HG03460 (cell line): ENCODE measurements around the gene ATG14.
"Not testable (repeated sequence)": the region's sequence is repeated elsewhere in the genome, so short reads cannot be mapped to it uniquely, and the experiment has no call there.

Experiments used
- ATAC-seq: cut with Tn5 transposase; IDR thresholded peaks from one replicate; pipeline ENCODE4 v1.9.1; 2021; ENCODE audit not compliant: unreplicated experiment

Gene ATG14

DNA sequence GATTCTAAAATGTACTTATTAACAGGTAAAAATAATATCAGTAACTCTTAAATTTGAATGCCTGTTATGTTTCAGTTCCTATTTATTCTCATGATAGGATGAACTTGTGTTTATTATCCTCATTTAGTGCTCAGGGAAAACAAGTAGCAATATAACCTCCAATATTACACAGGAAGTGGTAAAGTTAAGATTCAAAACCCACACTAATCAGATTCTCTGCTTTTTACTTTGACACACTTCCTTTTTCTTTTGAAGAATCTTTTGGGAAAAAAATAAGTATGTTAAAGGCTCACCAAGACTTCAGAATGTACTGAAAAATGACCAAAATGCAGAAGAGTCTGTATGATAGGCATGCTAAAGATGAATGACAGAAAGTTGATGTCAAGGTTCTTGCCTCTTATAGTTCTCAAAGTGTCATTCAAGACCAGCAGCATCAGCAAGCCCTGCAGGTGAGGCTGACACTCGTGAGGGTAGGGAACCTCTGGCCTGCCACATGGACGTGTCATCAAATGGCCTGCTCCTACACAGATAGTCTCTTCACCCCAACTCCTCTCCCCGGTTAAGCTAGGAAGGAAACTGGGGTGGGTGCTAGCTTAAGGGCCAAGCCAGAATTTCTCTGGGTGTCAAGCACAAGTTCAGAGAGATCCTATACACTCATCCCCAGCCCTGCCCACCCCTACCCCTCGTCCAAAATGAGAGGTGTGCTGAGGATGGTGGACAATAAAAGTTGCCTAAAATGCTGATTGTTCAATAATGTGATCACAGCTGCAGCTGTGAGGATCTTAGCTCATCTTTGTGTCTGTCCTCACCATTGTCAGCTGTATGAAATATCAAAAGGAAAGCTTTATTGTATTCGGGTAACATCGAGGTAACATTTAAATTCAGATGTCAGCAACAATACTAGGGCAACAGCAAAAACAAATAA lies 22.5 kb upstream of the ATG14 start:
- no peak for ATAC-seq

DNA sequence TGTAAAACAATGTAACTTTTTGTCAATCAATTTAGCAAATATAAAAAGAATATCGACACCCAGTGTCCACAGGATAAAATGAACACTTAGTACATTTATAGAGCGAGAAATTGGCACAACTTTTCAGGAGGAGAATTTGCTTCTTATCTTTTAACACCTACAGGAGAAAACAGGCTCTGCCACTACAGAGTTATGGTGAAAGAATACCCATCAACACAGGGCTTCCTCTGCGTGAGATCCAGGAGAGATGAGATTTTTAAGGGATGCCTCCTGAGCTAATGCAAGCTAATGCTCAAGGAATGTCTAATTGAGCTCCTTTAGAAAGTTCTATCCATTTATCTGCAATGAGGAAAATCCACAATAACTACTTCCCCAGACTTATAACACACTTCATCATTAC lies 21.0 kb upstream of the ATG14 start:
- ATAC-seq = no peak

DNA sequence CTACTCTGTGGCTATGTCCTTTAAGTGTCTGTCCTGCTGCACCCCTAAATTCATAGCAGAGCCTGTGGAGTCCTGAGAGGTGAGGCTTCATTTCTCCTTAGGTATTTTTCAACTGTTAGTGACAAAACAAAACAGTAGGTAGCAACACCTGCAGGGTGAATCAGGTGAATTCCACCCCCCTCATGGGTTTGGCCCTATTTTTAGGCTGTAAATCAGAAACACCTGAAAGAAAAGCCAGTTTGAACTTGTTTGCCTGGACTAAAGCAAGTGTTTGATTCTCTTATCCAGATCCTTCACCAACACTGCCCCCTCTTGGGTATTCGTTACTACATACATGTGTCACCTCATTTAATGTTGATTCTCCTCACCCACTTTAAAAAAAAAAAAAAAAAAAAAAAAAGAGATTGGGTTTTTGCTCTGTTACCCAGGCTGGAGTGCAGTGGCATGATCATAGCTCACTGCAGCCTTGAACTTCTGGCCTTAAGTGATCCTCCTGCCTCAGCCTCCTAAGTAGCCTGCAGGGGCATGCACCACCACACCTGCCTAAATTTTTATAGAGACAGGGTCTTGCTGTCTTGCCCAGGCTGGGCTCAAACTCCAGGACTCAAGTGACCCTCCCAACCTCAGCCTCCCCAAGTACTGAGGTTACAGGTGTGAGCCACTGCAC lies 18.5 kb upstream of the ATG14 start:
- no peak for ATAC-seq

DNA sequence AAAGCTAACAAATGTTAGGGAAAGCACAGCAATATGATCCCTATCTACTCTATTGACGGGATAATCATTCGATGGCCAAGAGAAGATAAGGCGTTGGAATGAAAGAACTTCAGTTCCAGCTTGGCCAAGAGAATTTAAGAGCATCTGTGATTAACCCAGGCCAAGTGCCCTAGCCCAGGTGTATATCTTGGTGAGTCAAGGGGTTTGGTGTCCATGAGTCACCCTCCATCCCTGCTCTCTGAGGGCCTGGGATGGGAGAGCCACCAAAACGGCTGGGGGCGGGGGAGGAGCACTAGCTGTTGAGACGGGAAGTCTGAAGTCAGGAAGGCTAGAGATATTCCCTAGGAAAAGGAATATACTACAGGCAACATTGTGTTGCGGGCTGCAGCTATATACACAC lies 15.8 kb upstream of the ATG14 start:
- no peak for ATAC-seq

DNA sequence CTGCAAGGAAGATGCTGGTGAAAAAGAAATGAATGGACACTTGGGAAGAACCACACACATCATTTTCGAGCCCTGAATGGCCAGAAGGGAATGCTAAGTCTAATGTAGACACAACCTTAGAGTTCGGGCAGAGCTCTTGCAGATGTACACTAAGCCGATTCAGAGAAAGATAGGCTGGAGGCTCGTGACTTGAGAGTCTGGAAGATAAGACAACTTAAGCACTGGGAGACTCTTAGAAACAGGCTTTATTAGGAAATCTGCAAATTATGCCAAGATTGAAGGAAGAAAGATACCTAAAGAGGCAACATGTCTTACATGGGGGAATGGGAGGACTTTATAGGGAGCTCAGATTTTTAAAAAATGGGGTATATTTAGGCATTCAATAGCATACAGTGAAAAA lies 15.3 kb upstream of the ATG14 start:
- no peak for ATAC-seq

DNA sequence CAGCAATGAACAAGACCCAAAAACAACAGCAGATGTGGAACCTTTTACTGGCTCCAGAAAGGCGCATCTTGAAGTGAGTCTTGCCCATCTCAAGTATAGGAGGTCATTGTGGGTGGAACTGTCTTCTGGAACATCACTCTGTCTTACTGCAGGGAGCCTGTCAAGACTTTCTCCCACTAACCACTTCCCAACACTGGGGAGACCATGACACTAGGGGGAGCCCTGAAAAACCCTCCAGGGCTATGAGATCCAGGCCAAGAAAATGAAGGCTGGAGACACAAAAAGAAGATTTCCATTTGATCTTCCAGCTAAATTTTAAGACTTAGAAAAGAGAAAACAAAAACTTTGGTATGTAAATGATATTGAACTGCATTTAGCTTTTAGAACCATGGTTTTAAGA lies 13.5 kb upstream of the ATG14 start:
- ATAC-seq = no peak

DNA sequence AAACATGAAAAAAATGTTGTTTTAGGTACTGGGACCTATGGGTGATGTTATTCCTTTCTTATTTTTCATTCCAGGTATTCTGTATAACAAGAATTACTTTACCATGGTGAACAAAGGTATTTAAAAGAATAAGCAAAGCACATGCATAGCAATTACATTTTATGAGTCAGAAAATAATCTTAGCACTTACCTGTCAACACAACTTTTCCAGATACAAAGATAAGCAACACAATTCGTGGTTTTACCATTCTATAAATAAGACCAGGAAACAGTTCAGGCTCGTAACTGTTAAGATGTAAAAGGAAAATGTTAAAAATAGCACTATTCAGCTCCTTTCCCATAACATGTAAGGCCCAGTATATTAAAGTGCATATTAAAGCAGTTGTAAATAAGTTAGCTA lies 12.3 kb upstream of the ATG14 start:
- no peak for ATAC-seq

DNA sequence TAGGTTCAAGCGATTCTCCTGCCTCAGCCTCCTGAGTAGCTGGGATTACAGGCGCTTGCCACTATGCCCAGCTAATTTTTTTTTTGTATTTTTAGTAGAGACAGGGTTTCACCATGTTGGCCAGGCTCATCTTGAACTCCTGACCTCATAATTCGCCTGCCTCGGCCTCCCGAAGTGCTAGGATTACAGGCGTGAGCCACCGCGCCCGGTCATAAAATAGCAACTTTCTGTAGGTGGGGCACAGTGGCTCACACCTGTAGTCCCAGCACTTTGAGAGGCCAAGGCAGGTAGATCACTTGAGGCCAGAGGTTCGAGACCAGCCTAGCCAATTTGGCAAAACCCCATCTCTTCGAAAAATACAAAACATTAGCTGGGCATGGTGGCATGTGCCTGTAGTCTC lies 10.7 kb upstream of the ATG14 start:
- not testable (repeated sequence) for ATAC-seq

DNA sequence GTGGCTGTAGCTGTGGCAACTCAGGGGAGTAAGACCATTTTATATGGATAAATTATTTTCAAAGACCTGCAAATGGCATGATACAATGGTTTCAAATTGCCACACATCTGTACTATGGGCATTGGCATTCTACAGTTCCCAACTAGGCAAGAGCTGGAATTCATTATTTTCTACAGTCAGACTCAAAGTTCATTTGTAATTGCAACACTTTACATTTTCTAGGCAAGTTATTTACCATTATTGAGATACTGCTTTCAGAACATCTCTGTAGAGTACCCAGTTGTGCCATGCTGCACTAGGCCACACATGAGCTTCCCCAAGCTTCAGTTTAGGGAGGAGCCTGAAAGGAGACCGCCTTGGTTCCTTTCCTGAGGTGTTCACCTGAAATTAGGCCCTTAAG lies 8.0 kb upstream of the ATG14 start:
- no peak for ATAC-seq

DNA sequence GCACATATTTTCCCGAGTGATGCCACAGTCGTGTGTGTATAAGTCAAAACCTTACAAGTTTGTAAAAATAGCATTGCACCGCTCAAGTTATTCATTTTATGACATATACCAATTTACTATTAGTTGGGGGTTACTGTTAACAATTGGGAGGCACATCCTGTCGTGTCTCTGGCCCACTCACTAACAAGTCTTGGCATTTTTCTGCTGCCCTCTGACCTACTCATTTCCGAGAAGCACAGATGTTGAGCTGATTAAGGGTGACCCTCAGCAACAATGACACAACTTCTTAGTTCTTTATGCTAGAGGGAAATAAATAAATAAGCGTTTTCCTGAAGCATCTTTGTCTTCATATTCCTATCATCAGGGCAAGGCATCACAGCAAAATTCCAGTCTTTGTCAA lies 6.8 kb upstream of the ATG14 start:
- ATAC-seq = no peak

DNA sequence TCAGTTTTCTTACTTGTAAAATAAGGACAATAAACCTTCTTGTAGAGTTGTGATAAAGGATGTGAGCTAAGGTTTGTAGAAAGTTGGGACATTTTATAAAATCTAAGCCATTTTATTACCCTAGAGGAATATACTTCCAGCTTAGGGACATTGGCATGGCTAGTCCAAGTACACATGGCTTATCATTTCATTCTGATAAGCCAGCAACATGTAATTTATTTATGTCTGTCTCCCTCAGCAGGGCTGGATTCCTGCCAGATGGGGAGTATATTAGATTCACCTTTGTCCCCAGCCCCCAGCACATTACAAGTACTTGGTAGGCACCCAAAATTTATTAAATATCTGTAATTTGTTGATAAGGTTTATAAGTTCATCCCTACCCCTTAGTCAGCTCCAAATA lies 6.3 kb upstream of the ATG14 start:
- ATAC-seq = no peak

DNA sequence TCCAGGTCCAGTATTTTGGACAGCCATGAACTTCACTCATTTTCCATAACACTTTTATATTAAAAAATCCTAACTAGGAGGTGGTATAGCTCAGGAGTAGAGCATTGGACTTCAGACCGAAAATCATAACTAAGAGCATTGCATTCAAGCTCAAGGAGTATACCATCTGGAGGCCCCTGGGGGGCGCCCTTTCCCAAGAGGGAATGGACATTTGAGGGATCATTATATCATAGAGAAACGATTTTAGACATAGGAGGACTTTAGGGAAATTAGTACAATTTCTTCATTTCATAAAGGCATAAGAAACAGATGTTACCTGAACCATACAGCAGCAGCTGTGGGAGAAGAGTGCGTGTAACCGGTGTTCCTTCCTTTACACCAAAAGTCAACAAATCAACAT lies 5.2 kb upstream of the ATG14 start:
- ATAC-seq = no peak

DNA sequence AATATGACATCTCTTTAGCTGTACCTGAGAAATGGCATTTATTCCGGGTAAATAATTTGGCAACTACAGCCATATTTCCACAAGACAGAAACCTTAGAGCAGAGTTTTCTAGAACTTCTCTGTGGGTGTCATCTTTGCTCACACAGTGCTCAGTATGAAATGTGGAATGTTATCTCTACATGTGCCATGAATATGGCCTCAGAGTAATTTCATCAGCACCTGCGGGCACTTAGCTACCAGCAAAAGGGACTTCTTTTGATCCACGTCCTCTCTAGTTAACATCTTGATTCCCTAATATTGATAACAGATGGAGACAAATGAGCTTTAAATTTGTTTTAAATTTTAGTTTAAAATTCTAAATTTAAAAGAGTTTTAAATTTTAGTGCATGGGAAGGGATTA lies 2.9 kb upstream of the ATG14 start:
- no peak for ATAC-seq

DNA sequence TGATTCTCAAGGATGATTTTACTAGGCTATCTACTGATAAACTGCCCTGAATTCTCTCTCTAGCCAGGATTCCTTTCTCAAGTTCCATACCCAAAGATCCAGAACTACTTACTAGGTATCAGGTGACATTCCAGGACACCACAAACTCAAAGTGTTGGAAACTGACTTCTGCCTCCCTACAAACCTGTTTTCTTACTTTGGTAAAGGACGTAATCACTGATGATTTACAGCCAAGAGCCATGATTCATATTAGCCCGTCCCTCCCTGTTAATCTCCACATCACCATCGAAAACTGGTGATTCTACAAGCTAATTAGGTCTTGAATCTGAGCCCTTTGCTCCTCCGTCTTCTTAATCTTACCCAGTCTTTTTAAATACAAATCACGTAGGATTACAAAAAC lies 1.0 kb upstream of the ATG14 start:
- no peak for ATAC-seq

DNA sequence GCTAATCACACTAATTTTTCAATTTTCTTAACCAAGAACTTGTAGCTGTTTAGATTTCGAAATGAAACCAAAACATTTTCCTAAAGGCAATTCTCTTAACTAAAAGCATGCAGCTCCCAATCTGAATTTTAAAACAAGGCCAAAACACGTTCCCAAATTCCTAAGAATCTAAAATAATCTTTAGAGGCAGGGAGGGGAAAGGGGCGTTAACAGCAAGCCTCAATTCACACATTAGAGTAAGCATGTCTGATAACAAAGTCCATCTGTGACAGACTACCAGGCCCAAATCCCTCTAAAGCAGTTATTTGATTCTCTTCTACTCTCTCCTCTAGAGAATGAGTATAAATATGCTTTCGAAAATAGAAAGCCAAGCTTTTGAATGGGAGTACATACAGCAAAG lies 754 bp downstream of the ATG14 start:
- ATAC-seq = no peak

DNA sequence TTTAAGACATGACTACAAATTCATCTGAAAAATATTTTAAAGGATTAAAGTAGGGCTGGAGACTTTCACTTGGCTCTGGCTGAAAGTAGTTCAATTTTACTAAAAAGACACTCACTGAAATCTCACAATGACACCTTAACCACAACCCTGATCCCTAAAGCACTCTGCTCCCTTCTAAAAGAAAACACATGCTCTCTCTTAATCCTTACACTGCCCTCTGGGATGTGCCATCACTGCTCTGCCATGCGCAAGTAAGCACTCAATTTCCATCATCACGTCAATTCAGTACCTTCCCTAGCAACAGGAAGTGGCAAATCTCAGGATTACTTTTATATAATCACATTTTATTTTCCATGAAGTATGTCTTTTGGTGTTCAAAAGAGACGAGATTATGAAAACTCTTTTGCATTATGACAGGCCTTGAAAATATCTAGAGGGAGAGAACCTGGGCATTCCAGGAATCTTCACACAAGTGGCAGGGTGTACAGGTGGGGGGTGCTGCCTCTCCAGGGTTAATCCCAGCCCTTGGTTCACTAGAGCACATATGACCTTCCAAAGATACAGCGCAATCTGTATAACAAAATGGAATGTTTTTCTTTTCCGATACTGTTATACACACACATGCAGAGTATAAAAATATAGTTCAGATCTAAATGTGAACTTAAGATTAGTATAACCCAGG lies 7.3 kb downstream of the ATG14 start:
- no peak for ATAC-seq

DNA sequence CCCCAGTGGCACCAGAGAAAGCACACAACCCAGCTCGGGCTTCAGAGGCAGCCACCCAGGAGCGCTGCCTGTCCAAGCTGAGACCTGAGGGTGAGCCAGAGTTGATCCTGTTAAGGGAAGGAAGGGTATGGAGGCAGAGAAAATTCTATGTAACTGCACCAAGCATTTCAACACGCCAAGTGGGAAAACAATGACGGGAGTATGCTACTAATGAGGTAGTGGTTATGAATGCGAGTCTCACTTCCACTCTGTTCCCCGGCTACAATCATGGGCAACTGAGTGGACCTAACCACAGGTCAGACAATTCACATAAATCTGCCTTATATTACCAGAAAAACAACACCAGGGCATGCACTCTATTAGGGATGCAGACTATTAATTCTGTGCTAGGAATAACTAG lies 9.9 kb downstream of the ATG14 start:
- ATAC-seq = no peak

DNA sequence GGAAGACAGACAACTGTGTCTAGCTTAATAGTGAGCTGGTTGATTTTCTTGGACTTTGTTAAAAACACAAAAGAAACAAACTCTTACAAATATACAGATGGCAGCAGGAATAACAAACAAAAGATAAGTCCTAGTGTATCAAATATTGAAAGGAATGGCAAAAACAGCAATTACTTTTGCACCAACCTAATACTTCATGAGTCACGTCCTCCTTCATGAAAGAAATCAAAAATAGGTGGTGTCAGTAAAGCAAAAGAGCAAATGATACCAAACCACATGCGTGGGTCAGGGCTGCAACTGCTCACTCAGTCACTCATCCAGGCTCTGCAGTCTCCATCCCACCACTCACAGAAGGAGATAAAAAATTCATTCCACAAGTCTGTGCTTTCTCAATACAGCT lies 11.8 kb downstream of the ATG14 start:
- ATAC-seq = no peak

DNA sequence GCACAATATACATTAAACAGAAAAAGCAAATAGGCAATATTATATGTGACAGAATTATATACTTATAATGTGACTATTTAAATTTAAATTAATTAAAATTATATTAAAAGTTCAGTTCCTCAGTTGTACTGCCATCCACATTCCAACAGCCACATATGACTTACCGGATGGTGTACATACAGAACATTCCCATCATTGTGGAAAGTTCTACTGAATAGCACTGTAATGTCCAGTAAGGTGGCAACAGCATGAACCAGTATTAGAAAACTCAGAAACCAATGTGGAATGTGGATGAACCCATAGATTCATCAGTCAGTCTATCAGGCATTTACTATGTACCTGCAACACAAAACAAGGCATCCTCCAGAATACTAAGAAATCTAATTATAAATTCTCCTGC lies 12.4 kb downstream of the ATG14 start:
- ATAC-seq = no peak

DNA sequence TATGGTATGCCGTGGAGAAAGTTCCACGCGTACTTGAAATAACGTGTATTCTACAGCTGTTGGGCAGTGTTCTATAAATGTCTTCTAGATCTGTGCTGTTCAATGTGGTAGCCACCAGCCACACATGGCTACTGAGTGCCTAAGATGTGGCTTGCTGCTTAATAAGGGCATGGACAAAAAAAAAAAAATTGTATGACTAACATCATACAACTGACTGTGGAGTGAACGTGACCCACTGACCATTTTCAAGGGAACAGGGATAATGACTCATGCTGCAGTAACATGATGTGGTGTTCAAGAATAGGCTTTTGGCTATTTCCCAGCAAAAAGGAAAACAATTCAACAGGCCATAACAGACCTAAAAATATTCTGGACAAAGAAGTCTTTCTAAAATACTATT lies 13.0 kb downstream of the ATG14 start:
- no peak for ATAC-seq

DNA sequence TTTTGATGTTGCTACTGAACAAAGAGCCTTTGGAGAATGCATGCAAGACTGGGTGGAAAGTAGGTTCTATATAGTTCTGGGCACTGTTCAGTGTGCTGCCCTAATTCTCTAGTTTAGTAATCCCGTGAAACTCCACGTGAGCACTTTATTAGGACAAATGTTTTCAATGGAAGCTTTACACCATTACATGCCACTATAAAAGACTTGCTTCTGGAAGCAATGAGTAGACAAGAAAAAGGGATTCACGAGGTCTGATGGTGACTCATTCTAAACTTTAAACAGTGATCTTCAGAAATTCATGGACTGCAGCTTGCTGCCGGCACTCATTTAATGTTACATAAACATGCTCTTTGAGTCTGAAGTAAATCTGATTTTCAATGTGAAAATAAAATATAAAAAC lies 22.3 kb downstream of the ATG14 start:
- no peak for ATAC-seq

DNA sequence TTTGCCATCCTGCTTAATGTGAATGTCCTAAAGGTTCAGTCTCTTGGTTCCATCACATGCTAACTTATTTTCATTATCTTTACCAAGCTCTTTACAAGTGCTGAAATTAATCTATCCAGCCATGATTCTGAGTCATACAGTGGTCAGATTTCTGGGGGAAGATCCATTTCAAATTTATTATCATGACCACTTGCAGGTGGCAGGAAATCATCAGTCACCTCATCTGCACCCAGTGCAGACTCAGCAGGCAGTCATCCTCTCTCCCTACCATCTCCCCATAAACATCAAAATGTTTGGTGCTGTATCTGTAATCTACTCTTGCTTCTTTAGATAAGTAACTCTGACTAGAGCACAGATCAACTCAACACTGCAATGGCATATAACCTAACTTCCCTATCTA lies 23.5 kb downstream of the ATG14 start:
- ATAC-seq = no peak
